ENCODE data around the gene TERT. TPM values are rescaled to one million over a fixed set of nuclear protein-coding genes. Genes with fewer than 3 reads are reported as not detected.

TERT gene
- polyA plus RNA-seq, 1 donor from 2014 or later, result not detected

GRCh38 chr5:1239505-1240251, 55.2 kb downstream of the TERT start:
- Histone ChIP-seq H3K9me2 (ENCODE audit: insufficient read depth, low read length) (no peaks in the 10 kb centered on the region), H3K4me2 (ENCODE audit: low read length) (no peak overlapping the region), H3K27me3 (ENCODE audit: insufficient read depth, low read depth, low read length) (no peaks in the 10 kb centered on the region), H3K4me3 (ENCODE audit: low read length) (no peak overlapping the region), H3K79me2 (replicated peaks; ENCODE audit: insufficient read depth, low read length) (no peaks in the 10 kb centered on the region), H3K9ac (ENCODE audit: low read length) (no peak overlapping the region), H3K27ac (ENCODE audit: low read length) (no peak overlapping the region), H2AFZ (ENCODE audit: low read depth, low read length) (no peak overlapping the region), H4K20me1 (ENCODE audit: insufficient read depth) (no peaks in the 10 kb centered on the region), H3F3A (ENCODE audit: insufficient read depth, low read length, poor library complexity, severe bottlenecking) (no peaks in the 10 kb centered on the region), H3K36me3 (ENCODE audit: insufficient read depth, low read length) (no peaks in the 10 kb centered on the region), H3K9me3 (ENCODE audit: low read length) (peaks cover 14% of the 10 kb centered on the region)
- TF ChIP-seq EZH2 (IDR thresholded peaks at IDR 0.05; ENCODE audit: borderline replicate concordance, insufficient read depth, low read length, poor library complexity, severe bottlenecking) (no peak), EP300 (conservative IDR thresholded peaks at IDR 0.05; ENCODE audit: poor library complexity, severe bottlenecking) (no peak), RAD21 (conservative IDR thresholded peaks at IDR 0.05) (no peak), POLR2AphosphoS5 (IDR thresholded peaks at IDR 0.05) (no peak), MXI1 (conservative IDR thresholded peaks at IDR 0.05; ENCODE audit: poor library complexity, severe bottlenecking) (no peak), SMC3 (conservative IDR thresholded peaks at IDR 0.05; ENCODE audit: poor library complexity) (no peak), CTCF (IDR thresholded peaks at IDR 0.05; ENCODE audit: poor library complexity, severe bottlenecking) (no peak)

GRCh38 chr5:1235838-1236237, 59.0 kb downstream of the TERT start:
- H4K20me1 ChIP-seq (ENCODE audit: insufficient read depth), result no peaks in the 10 kb centered on the region
- no peak overlapping the region for H3K4me3 ChIP-seq (ENCODE audit: low read length)

More at GRCh38 chr5:1235838-1236237, 59.0 kb downstream of the TERT start:
- Histone ChIP-seq H3K27ac (ENCODE audit: low read length) (no peak overlapping the region), H3K79me2 (replicated peaks; ENCODE audit: insufficient read depth, low read length) (no peaks in the 10 kb centered on the region), H3K27me3 (ENCODE audit: insufficient read depth, low read depth, low read length) (no peaks in the 10 kb centered on the region), H3F3A (ENCODE audit: insufficient read depth, low read length, poor library complexity, severe bottlenecking) (no peaks in the 10 kb centered on the region), H3K9me2 (ENCODE audit: insufficient read depth, low read length) (no peaks in the 10 kb centered on the region), H3K9me3 (ENCODE audit: low read length) (peaks cover 14% of the 10 kb centered on the region), H2AFZ (ENCODE audit: low read depth, low read length) (no peak overlapping the region), H3K36me3 (ENCODE audit: insufficient read depth, low read length) (no peaks in the 10 kb centered on the region), H3K4me2 (ENCODE audit: low read length) (no peak overlapping the region), H3K9ac (ENCODE audit: low read length) (no peak overlapping the region)
- TF ChIP-seq EZH2 (IDR thresholded peaks at IDR 0.05; ENCODE audit: borderline replicate concordance, insufficient read depth, low read length, poor library complexity, severe bottlenecking), result no peak
- no peak for TF ChIP-seq MXI1 (conservative IDR thresholded peaks at IDR 0.05; ENCODE audit: poor library complexity, severe bottlenecking)
- no peak for TF ChIP-seq RAD21 (conservative IDR thresholded peaks at IDR 0.05)
- no peak for TF ChIP-seq SMC3 (conservative IDR thresholded peaks at IDR 0.05; ENCODE audit: poor library complexity)
- TF ChIP-seq REST (IDR thresholded peaks at IDR 0.05; ENCODE audit: borderline replicate concordance), result no peak

All from neural cell (in vitro differentiated cells).